Thyroid gland (tissue), 4 donors: Measurements from ENCODE around the gene SYT1. TPM values are rescaled to one million over a fixed set of nuclear protein-coding genes. Genes with fewer than 3 reads are reported as not detected.

ENCODE experiments used
- DNase-seq, 2 donors: peaks; one replicate each; pipeline ENCODE4 v3.0.0-alpha.2; 2019
- H3K27ac ChIP-seq, 3 donors: fragments of 200-600 bp; sonication (generic); 1 replicate in 2 of 3; 2 replicates in 1 of 3; pipeline ENCODE4 v1.5.1; 2016 to 2019; ENCODE audit warnings: mild to moderate bottlenecking in 1 of 3, moderate library complexity in 1 of 3
- H3K27me3 ChIP-seq: fragments of 200-600 bp; sonication (generic); one replicate; pipeline ENCODE4 v1.5.1; 2019
- H3K36me3 ChIP-seq, 2 donors: fragments of 200-600 bp; sonication (generic); one replicate each; pipeline ENCODE4 v1.5.1; 2016 to 2019
- H3K4me1 ChIP-seq, 2 donors: fragments of 200-600 bp; sonication (generic); one replicate each; pipeline ENCODE4 v1.5.1; 2017 to 2019
- H3K4me3 ChIP-seq, 3 donors: fragments of 200-600 bp; sonication (generic); replicated peaks in 1 of 3; 1 replicate in 2 of 3; 2 replicates in 1 of 3; pipeline ENCODE4 v1.5.1; 2016; ENCODE audit warnings: mild to moderate bottlenecking in 1 of 3
- H3K9me3 ChIP-seq: fragments of 200-600 bp; sonication (generic); one replicate; pipeline ENCODE4 v1.5.1; 2017
- POLR2A ChIP-seq, 2 donors: fragments of 450-650 bp; IDR thresholded peaks; one replicate each; pipeline ENCODE4 v1.6.1; 2017; ENCODE audit warnings: antibody characterized with exemption in 2 of 2, mild to moderate bottlenecking in 2 of 2, moderate library complexity in 1 of 2
- WGBS, 2 donors: methylation state at CpG; one replicate each; pipeline ENCODE4 v1.1.5; 2017; 5-methylcytosine and 5-hydroxymethylcytosine counted together
- intact Hi-C: fragments of 100-400 bp; cut with DNase I; formaldehyde crosslinking; loops from one replicate; pipeline ENCODE4 v1.15.1; 2023
- total RNA-seq, 4 donors: library from RNA; depleted of rRNA; stranded (reverse); fragments of >200 nt; gene quantifications; one replicate each; pipeline ENCODE4 v1.2.3, GENCODE V29; 2016
- TF ChIP-seq, protein P1 (sequence below), 6 experiments: fragments of 200-600 bp in 3 of 6; fragments of 450-650 bp in 3 of 6; sonication (generic) in 3 of 6; IDR thresholded peaks; one replicate each; pipeline ENCODE4 v1.5.1; 2016 to 2019; ENCODE audit warnings: antibody characterized with exemption in 6 of 6, mild to moderate bottlenecking in 2 of 6, inconsistent platforms in 1 of 6, moderate library complexity in 1 of 6

Gene SYT1
- total RNA-seq, 4 donors from 2014 or later = 0.58 to 2.4 (median 1.2) TPM

DNA sequence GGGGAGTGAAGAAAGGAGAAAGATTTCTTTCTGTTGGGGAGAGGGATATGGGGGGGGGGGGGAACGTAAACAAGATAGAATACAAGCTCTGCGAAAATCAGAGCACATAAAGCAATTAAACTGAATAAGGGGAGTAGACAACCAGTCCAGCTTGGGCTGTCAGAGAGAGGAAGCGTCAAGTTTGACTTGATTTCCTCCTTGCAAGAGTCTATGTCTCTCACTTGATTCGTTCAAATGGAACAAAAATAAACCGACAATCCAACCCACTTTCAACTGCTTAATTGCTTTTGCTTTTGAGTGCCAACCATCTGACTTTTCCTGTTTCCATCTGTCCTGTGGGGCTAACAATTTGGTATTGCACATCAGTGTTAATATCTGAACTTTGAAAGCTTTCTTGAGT is 942 bp downstream of the SYT1 start:
- Histone ChIP-seq H3K4me3 (no peak overlapping the region), H3K4me1 (peaks cover 2 to 20% of the 10 kb centered on the region in 2 donors), H3K27ac (no peak overlapping the region), H3K9me3 (no peaks in the 10 kb centered on the region), H3K36me3 (no peaks in the 10 kb centered on the region), H3K27me3 (peaks cover 4% of the 10 kb centered on the region)
- intact Hi-C loops = no loop called here
- WGBS, 2 donors = 12 to 15% methylated on average over 5 of the region's 5 CpGs
- DNase-seq = no peak
- TF ChIP-seq POLR2A (IDR thresholded peaks at IDR 0.05) = no peak
- TF ChIP-seq, protein P1, sequence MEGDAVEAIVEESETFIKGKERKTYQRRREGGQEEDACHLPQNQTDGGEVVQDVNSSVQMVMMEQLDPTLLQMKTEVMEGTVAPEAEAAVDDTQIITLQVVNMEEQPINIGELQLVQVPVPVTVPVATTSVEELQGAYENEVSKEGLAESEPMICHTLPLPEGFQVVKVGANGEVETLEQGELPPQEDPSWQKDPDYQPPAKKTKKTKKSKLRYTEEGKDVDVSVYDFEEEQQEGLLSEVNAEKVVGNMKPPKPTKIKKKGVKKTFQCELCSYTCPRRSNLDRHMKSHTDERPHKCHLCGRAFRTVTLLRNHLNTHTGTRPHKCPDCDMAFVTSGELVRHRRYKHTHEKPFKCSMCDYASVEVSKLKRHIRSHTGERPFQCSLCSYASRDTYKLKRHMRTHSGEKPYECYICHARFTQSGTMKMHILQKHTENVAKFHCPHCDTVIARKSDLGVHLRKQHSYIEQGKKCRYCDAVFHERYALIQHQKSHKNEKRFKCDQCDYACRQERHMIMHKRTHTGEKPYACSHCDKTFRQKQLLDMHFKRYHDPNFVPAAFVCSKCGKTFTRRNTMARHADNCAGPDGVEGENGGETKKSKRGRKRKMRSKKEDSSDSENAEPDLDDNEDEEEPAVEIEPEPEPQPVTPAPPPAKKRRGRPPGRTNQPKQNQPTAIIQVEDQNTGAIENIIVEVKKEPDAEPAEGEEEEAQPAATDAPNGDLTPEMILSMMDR (IDR thresholded peaks at IDR 0.05) = no peak

DNA sequence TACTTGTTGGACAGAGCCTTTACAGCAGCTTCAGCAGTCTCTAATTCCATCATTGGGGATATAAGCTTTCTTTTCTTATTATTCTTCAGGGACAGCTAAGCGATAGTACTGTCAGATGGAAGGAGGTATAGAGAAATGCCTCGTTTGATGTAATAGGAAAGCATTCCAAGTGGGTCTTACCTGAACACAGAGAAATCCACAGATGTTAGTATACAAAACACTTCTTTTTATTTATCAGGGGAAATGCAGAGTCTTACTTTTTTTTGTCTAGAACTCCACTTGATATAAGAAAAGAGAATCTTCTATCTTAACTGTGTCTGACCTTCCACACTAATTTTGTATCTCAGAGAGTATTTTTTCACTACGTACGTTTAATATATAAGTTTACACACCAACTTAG is 1.9 kb downstream of the SYT1 start:
- TF ChIP-seq POLR2A (IDR thresholded peaks at IDR 0.05) = no peak
- TF ChIP-seq, protein P1 (IDR thresholded peaks at IDR 0.05) = no peak
- H3K4me3 ChIP-seq = no peak overlapping the region
- 84 to 86% methylated on average over 4 of the region's 4 CpGs for WGBS, 2 donors

DNA sequence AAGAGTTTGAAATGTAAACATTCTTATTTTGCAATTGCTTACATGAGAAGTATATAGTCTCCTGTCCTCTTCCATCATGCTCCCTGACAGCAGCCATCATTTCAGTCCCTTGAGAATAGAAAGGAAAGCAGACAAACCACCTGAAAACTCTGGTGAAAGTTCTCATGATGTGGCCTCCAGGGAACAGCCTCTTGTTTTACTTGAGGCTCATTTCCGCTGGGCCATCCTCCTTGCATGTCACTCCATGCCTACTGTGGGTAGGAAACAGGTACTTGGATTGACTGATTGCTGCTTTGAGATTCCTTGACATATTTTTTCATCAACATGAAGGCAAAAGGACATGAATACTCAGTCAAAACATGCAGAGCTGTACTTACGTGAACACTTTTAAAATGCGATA is 6.0 kb downstream of the SYT1 start:
- H3K36me3 ChIP-seq = no peaks in the 10 kb centered on the region
- no peak overlapping the region for H3K4me3 ChIP-seq
- DNase-seq = no peak
- TF ChIP-seq POLR2A (IDR thresholded peaks at IDR 0.05) = no peak
- TF ChIP-seq, protein P1 (IDR thresholded peaks at IDR 0.05) = no peak
- intact Hi-C loops = no loop called here
- H3K9me3 ChIP-seq = no peaks in the 10 kb centered on the region
- no peaks in the 10 kb centered on the region for H3K27me3 ChIP-seq
- WGBS, 2 donors = 94 to 96% methylated on average over 3 of the region's 3 CpGs
- no peak overlapping the region for H3K27ac ChIP-seq
- H3K4me1 ChIP-seq = no peaks in the 10 kb centered on the region

More for the DNA sequence above, 1.9 kb downstream of the SYT1 start:
- Histone ChIP-seq H3K9me3 (no peaks in the 10 kb centered on the region), H3K27me3 (peaks cover 4% of the 10 kb centered on the region), H3K27ac (no peak overlapping the region), H3K36me3 (no peaks in the 10 kb centered on the region), H3K4me1 (peaks cover 2 to 20% of the 10 kb centered on the region in 2 donors)
- intact Hi-C loops = no loop called here
- no peak for DNase-seq

DNA sequence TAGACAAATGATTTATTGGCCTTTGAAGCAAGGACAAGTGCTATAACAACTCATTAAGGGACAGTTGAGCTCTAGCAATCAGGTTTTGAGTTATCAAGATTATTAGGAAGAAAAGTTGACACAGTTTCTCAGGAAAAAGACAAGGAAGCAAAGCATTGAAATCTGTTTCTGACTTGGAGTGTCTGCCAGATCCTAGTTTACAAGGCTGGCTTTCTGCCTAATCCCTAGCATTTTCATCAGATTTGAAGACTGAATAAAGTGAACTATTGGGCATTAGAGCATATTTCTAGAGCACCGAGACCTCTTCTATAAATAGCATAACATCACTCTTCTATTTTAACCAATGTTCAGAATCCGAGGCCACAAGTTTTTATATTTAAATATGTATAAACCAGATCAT is 7.0 kb downstream of the SYT1 start:
- Histone ChIP-seq H3K4me1 (no peaks in the 10 kb centered on the region), H3K4me3 (no peak overlapping the region), H3K36me3 (no peaks in the 10 kb centered on the region), H3K27ac (no peak overlapping the region), H3K27me3 (no peaks in the 10 kb centered on the region), H3K9me3 (no peaks in the 10 kb centered on the region)
- WGBS, 2 donors = 65 to 77% methylated on average over 2 of the region's 2 CpGs
- no peak for DNase-seq
- intact Hi-C loops = no loop called here
- TF ChIP-seq POLR2A (IDR thresholded peaks at IDR 0.05) = no peak

DNA sequence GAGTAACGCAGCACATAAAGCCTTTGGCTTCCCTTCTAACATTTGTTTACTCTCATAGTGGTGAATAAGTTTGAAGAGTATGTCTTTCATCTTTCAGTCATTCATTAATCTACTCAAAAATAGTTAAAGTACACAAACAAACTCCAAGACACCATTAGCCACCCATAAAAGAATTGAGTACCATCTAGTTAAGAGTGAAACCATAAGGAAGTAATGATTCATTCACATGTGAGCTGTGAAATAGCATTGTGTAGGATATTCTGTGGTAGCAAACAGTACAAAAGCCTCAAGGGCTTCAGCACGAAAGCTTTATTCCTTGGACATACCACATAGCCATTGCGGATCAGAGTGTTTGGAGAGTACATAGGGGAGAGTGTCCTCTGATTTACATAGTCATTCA is 13.9 kb downstream of the SYT1 start:
- no peak overlapping the region for H3K27ac ChIP-seq
- H3K4me3 ChIP-seq = no peak overlapping the region
- H3K27me3 ChIP-seq = no peaks in the 10 kb centered on the region
- no peaks in the 10 kb centered on the region for H3K9me3 ChIP-seq
- no peak for DNase-seq
- no peaks in the 10 kb centered on the region for H3K4me1 ChIP-seq
- TF ChIP-seq, protein P1 (IDR thresholded peaks at IDR 0.05) = no peak
- TF ChIP-seq POLR2A (IDR thresholded peaks at IDR 0.05) = no peak
- WGBS, 2 donors = 91 to 94% methylated on average over 3 of the region's 3 CpGs
- no peaks in the 10 kb centered on the region for H3K36me3 ChIP-seq
- intact Hi-C loops = no loop called here

DNA sequence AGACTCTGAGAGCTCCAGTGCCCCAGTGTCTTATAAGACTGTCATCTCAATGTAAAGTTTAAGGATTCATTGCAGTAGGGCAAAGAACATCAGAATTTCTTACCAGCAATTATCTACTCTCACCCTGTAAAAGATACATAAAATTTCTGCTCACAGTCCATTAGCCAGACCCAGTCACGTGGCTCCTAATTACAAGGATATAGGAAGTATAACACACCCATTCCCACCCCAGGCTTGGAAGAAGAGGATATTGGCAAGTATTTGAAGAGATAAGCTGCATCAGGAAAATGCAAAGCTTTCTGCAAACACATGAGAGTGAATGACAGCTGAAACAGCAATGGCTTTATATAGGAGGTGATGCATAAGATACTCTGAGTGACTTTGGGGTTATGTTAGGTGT is 14.3 kb downstream of the SYT1 start:
- intact Hi-C loops = no loop called here
- no peak for DNase-seq
- H3K36me3 ChIP-seq = no peaks in the 10 kb centered on the region
- TF ChIP-seq, protein P1 (IDR thresholded peaks at IDR 0.05) = no peak
- no peak for TF ChIP-seq POLR2A (IDR thresholded peaks at IDR 0.05)
- 78 to 89% methylated on average over 1 of the region's 1 CpG for WGBS, 2 donors
- H3K27me3 ChIP-seq = no peaks in the 10 kb centered on the region
- H3K4me3 ChIP-seq = no peak overlapping the region
- H3K4me1 ChIP-seq = no peaks in the 10 kb centered on the region
- no peak overlapping the region for H3K27ac ChIP-seq
- H3K9me3 ChIP-seq = no peaks in the 10 kb centered on the region
